ENCODE data around the gene SSTR4. TPM values are rescaled to one million over a fixed set of nuclear protein-coding genes. Genes with fewer than 3 reads are reported as not detected.

SSTR4 gene
- polyA plus RNA-seq, 3 donors from 2014 or later = not detected

- Mint-ChIP-seq H3K27me3 (ENCODE audit: low read depth in 3 of 3) (peaks cover 0 to 16% (median under 1%) of the 10 kb centered on the region in 3 donors), H3K36me3 (peaks cover 0 to 1% (median 0%) of the 10 kb centered on the region in 3 donors), H3K9me3 (no peaks in the 10 kb centered on the region), H3K27ac (no peak overlapping the region), H3K4me1 (no peaks in the 10 kb centered on the region), H3K4me3 (no peak overlapping the region)
- no peak for DNase-seq
Measured at GRCh38 chr20:23039885-23040508, 4.9 kb downstream of the SSTR4 start.

- Mint-ChIP-seq H3K4me1 (peaks cover 3 to 6% of the 10 kb centered on the region in 2 donors), H3K27ac (no peak overlapping the region), H3K9me3 (peaks cover 0 to 4% (median 0%) of the 10 kb centered on the region in 6 donors), H3K36me3 (peaks cover 0 to 4% (median 0%) of the 10 kb centered on the region in 3 donors), H3K27me3 (ENCODE audit: low read depth in 3 of 3) (peaks cover 9 to 19% (median 10%) of the 10 kb centered on the region in 3 donors), H3K4me3 (no peak overlapping the region)
- DNase-seq = no peak
Measured at GRCh38 chr20:23042270-23042669, 7.2 kb downstream of the SSTR4 start.

- H3K36me3 Mint-ChIP-seq = peaks cover 0 to 4% (median 0%) of the 10 kb centered on the region in 3 donors
- peaks cover 9 to 21% (median 16%) of the 10 kb centered on the region in 3 donors for H3K27me3 Mint-ChIP-seq (ENCODE audit: low read depth in 3 of 3)
- DNase-seq = no peak
- H3K4me1 Mint-ChIP-seq = peaks cover 10 to 11% of the 10 kb centered on the region in 2 donors
- H3K27ac Mint-ChIP-seq = no peak overlapping the region
- no peak overlapping the region for H3K4me3 Mint-ChIP-seq
- peaks cover 0 to 4% (median 0%) of the 10 kb centered on the region in 6 donors for H3K9me3 Mint-ChIP-seq
Measured at GRCh38 chr20:23043376-23043775, 8.3 kb downstream of the SSTR4 start.

DNA sequence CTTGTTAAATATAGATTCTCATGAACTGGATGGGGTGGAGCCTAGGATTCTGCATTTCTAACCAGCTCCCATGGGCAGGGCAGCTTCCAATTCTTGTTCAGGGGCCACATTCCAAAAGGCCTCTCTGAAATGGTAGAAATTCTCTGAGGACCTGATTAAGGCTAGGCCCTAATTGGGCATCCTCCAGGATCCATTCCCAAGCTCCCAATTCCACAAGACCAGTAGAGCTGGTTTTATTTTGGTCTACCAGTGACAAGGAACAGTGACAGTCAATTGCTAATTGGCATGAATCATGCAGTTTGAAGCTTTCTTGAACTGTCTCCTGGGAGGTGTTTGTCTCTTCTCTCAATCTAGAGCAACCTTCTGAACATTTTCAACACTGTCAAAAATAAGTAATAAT is 11.3 kb downstream of the SSTR4 start:
- H3K4me3 Mint-ChIP-seq = no peak overlapping the region
- H3K9me3 Mint-ChIP-seq = peaks cover 0 to 4% (median 0%) of the 10 kb centered on the region in 6 donors
- H3K27me3 Mint-ChIP-seq (ENCODE audit: low read depth in 3 of 3) = peaks cover 9 to 18% (median 17%) of the 10 kb centered on the region in 3 donors
- peaks cover 17 to 20% of the 10 kb centered on the region in 2 donors for H3K4me1 Mint-ChIP-seq
- DNase-seq = no peak
- no peak overlapping the region for H3K27ac Mint-ChIP-seq
- H3K36me3 Mint-ChIP-seq = peaks cover 0 to 4% (median 0%) of the 10 kb centered on the region in 3 donors

DNA sequence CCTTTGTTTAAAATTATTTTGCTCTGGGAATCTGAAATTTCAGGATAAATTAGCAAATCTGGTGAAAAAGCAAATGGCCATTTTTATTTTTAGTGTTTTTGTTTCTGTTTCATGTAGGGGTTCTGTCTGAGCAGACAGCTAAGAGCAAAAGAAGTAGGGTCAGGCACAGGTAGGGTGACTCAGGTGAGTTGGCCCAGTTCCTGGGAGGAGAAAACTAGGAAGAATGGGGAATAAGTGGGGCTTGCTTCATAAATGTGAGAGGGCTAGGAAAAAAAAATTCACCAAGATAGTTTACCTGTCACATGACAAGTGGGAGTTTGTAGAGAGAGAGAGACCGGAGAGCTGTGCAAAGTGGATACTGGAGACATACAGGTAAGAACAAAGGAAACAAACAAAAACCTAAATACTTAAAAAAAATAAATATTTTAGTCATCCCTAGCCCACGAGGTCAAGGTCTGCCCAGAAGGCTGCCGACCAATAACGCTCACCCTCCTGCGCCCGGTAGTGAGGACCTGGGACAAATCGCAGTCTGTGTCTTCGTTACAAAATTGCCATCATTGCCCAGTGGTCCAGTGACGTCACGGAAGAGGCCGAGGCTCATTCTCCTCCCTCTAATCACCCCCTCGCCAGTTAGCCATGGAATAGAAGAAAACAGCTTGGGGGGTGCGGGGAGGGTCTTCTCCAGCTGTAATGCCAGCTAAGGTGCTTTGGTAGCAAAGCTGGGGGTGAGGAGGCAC is 12.1 kb downstream of the SSTR4 start:
- Mint-ChIP-seq H3K27me3 (ENCODE audit: low read depth in 3 of 3) (peaks cover 9 to 22% (median 17%) of the 10 kb centered on the region in 3 donors), H3K27ac (no peak overlapping the region), H3K4me3 (peak overlapping the region; percentile 23 to 72 (median 64)), H3K4me1 (peaks cover 17 to 21% of the 10 kb centered on the region in 2 donors), H3K9me3 (peaks cover 0 to 4% (median 0%) of the 10 kb centered on the region in 6 donors), H3K36me3 (peaks cover 0 to 4% (median 0%) of the 10 kb centered on the region in 3 donors)
- no peak for DNase-seq

DNA sequence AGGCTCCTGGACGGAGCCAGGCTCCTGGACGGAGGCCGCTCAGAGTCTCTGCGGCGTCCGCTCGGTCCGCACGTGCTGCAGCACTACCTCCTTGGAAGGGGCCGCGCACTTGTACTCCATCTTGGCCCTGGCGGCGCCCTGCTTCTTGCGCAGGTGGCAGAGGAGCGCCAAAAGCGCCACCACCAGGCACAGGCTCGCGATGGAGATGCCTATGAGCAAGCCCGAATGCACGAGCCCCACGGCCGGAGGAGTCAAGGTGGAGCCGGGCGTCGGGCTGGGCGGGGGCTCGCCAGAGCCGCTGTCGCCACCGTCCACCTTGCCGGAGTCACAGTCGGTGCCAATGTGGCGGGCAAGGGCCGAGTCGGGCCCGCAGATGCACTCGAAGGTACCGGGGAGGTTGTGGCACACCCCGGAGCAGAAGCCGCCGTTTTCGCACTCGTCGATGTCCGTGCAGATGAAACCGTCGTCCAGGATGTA is 12.7 kb downstream of the SSTR4 start:
- peak overlapping the region; percentile 12 to 68 (median 53) for H3K4me3 Mint-ChIP-seq
- H3K4me1 Mint-ChIP-seq = peaks cover 17 to 21% of the 10 kb centered on the region in 2 donors
- DNase-seq = no peak
- H3K27ac Mint-ChIP-seq = no peak overlapping the region
- peaks cover 0 to 4% (median 0%) of the 10 kb centered on the region in 3 donors for H3K36me3 Mint-ChIP-seq
- peaks cover 9 to 28% (median 17%) of the 10 kb centered on the region in 3 donors for H3K27me3 Mint-ChIP-seq (ENCODE audit: low read depth in 3 of 3)
- H3K9me3 Mint-ChIP-seq = peaks cover 0 to 4% (median 0%) of the 10 kb centered on the region in 6 donors

- peak; percentile 17 to 41 (median 38) for DNase-seq
- H3K4me3 Mint-ChIP-seq = peak overlapping the region; percentile 33 to 68 (median 49)
- peaks cover 17 to 21% of the 10 kb centered on the region in 2 donors for H3K4me1 Mint-ChIP-seq
- H3K27ac Mint-ChIP-seq = no peak overlapping the region
- peaks cover 9 to 28% (median 18%) of the 10 kb centered on the region in 3 donors for H3K27me3 Mint-ChIP-seq (ENCODE audit: low read depth in 3 of 3)
- peaks cover 0 to 4% (median 0%) of the 10 kb centered on the region in 3 donors for H3K36me3 Mint-ChIP-seq
- peaks cover 0 to 4% (median 0%) of the 10 kb centered on the region in 6 donors for H3K9me3 Mint-ChIP-seq
Measured at GRCh38 chr20:23048283-23049200, 13.4 kb downstream of the SSTR4 start.

DNA sequence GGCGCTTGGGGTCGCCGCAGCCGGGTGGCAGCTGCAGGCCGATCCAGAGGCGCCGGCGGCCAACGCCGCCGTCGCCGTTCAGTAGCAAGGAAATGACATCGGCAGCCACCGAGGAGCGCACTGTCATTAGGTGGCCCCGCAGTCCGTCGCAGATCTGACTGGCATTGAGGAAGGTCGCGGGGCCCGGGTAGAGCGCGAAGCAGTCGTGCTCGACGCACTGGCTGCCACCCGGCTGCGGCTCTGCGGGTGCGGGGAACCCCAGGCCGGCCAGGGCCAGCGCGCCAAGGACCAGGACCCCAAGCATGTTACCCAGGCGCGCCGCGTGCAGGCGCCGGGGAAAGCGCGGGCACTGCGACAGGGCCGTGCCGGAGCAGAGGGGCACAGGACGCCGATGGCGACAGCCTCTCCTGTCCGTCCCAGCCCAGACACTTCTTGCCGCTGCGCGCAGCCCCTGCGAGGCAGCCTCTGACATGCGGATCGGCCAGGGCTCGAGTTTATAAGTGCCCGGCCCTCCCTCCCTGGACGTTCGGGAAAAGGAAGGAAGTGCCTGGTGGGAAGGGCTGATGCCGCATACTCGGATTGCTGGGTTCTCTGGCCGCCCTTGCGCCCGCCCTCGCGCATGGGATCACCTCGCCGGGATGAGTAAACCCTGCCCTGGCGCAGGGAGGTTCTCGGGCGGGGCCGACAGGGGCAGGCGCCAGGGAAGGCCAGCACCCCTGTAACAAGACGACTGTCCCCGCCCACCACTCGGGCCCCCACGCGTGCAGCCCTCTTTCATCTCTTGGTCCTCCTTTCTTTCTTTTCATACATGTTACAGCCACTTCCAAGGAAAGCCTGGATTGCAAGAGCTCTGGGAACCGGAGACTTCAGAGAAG is 14.3 kb downstream of the SSTR4 start, which contains the start of gene THBD:
TSS of gene THBD (minus strand) at position 472 of the 875 bp plus-strand sequence. CDS start at position 304, 168 bp downstream.
- peaks cover 0 to 4% (median 0%) of the 10 kb centered on the region in 3 donors for H3K36me3 Mint-ChIP-seq
- peaks cover 0 to 4% (median 0%) of the 10 kb centered on the region in 6 donors for H3K9me3 Mint-ChIP-seq
- H3K27me3 Mint-ChIP-seq (ENCODE audit: low read depth in 3 of 3) = peaks cover 9 to 28% (median 18%) of the 10 kb centered on the region in 3 donors
- peaks cover 17 to 21% of the 10 kb centered on the region in 2 donors for H3K4me1 Mint-ChIP-seq
- H3K4me3 Mint-ChIP-seq = peak within 1 kb of the TSS; percentile 38 to 69 (median 49)
- peak; percentile 13 to 23 (median 14) for DNase-seq
- no peak within 1 kb of the TSS for H3K27ac Mint-ChIP-seq

GRCh38 chr20:23050076-23050838 is 15.1 kb downstream of the SSTR4 start:
- peaks cover 17 to 21% of the 10 kb centered on the region in 2 donors for H3K4me1 Mint-ChIP-seq
- H3K27ac Mint-ChIP-seq = no peak overlapping the region
- H3K9me3 Mint-ChIP-seq = peaks cover 0 to 4% (median 0%) of the 10 kb centered on the region in 6 donors
- H3K36me3 Mint-ChIP-seq = no peaks in the 10 kb centered on the region
- peak overlapping the region; percentile 21 to 69 (median 47) for H3K4me3 Mint-ChIP-seq
- no peak for DNase-seq
- peaks cover 9 to 28% (median 16%) of the 10 kb centered on the region in 3 donors for H3K27me3 Mint-ChIP-seq (ENCODE audit: low read depth in 3 of 3)

DNA sequence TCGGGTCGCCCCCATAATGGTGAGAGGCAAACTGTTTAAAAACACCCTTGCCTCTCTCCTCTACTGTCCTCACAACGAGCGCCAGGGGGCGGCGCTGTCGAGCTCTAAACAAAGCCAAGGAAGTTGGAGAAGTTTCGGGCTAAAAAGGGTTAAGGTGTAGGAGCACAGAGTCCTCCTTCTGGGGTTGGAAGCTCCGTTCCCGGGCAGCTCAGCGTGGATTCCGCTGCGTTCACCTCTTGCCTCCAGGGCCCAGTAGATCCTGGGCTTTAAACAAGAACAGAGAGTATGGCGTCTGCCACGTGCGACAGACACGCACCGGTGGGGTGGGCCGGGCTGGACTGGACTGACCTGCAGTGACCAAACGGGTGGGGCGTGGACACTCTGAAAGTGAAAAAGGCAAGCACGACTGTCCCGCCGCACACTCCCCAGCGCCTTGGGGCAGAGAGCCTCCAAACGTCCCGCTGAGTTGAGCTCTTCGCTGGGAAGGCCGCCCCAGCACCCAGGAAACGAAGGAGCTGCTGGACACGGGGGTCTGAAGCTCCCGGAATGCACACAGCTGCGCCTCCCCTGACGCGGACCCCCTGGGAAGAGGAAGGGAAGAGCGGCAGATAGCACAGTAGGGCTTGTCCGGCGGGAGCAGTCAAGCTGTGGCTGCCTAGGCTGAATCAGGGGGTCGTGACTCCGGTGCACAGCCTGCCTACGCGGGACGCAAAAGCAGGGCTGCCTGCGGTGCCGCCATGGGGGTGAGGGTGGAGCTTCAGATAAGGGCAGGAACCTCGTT is 15.9 kb downstream of the SSTR4 start:
- Mint-ChIP-seq H3K4me1 (peaks cover 17 to 21% of the 10 kb centered on the region in 2 donors), H3K27ac (no peak overlapping the region), H3K4me3 (peak overlapping the region; percentile 21 to 69 (median 27)), H3K27me3 (ENCODE audit: low read depth in 3 of 3) (peaks cover 4 to 25% (median 12%) of the 10 kb centered on the region in 3 donors), H3K36me3 (no peaks in the 10 kb centered on the region), H3K9me3 (peaks cover 0 to 4% (median 0%) of the 10 kb centered on the region in 6 donors)
- peak in 2 of 3 donors; percentile 10 to 12 for DNase-seq

DNA sequence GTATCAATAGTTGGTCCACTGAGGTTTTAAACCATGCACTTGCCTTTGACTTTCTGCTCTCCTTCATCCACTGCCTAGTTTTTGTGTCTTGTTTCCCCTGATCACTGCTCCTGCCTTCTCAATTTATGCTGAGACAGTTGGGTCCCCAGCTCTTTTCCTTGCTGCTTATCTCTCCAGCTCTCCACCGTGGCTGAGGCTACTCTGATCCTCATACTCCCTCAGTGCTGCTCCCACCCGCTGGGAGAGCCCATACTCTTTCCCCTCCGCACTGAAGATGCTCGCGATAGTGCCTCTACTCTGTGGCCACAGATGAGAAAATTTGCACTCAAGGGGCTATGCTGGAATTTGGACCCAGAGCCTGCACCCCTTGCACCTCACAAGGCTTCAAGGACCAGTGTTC is 17.8 kb downstream of the SSTR4 start:
- Mint-ChIP-seq H3K9me3 (peaks cover 0 to 5% (median 0%) of the 10 kb centered on the region in 6 donors), H3K4me3 (no peak overlapping the region), H3K36me3 (no peaks in the 10 kb centered on the region), H3K4me1 (peaks cover 7 to 14% of the 10 kb centered on the region in 2 donors), H3K27me3 (ENCODE audit: low read depth in 3 of 3) (peaks cover 0 to 17% (median 6%) of the 10 kb centered on the region in 3 donors), H3K27ac (no peak overlapping the region)
- no peak for DNase-seq
